Neural progenitor cell (in vitro differentiated cells): ENCODE results near the gene GALNTL6. TPM values are rescaled to one million over a fixed set of nuclear protein-coding genes. Genes with fewer than 3 reads are reported as not detected.

Experiments
- DNase-seq: peaks from one replicate; pipeline ENCODE4 v3.0.0-alpha.2; 2016; ENCODE audit warnings: low spot score
- H2AFZ ChIP-seq: fragments of 200-600 bp; sonication (generic); replicated peaks from 2 replicates; pipeline ENCODE4 v1.6.1; 2016; ENCODE audit warnings: antibody characterized with exemption
- H3F3A ChIP-seq: fragments of 200-600 bp; sonication (generic); 2 replicates; pipeline ENCODE4 v1.6.1; 2016; ENCODE audit warnings: antibody characterized with exemption, low read depth
- H3K27ac ChIP-seq: fragments of 200-600 bp; sonication (generic); 2 replicates; pipeline ENCODE4 v1.5.1; 2016; ENCODE audit warnings: mild to moderate bottlenecking
- H3K27me3 ChIP-seq: fragments of 200-600 bp; sonication (generic); 2 replicates; pipeline ENCODE4 v1.6.1; 2016; ENCODE audit warnings: mild to moderate bottlenecking, moderate library complexity
- H3K36me3 ChIP-seq: fragments of 200-600 bp; sonication (generic); 2 replicates; pipeline ENCODE4 v1.5.1; 2016
- H3K4me1 ChIP-seq: fragments of 200-600 bp; sonication (generic); 2 replicates; pipeline ENCODE4 v1.6.1; 2016; ENCODE audit warnings: mixed run types
- H3K4me2 ChIP-seq: fragments of 200-600 bp; sonication (generic); 2 replicates; pipeline ENCODE4 v1.6.1; 2016
- H3K4me3 ChIP-seq: fragments of 200-600 bp; sonication (generic); 2 replicates; pipeline ENCODE4 v1.5.1; 2016
- H3K79me2 ChIP-seq: fragments of 200-600 bp; sonication (generic); 2 replicates; pipeline ENCODE4 v1.6.1; 2016; ENCODE audit warnings: low read depth
- H3K9ac ChIP-seq: fragments of 200-600 bp; sonication (generic); 2 replicates; pipeline ENCODE4 v1.6.1; 2016
- H3K9me3 ChIP-seq: fragments of 200-600 bp; sonication (generic); 2 replicates; pipeline ENCODE4 v1.5.1; 2016; ENCODE audit warnings: low read depth
- H4K20me1 ChIP-seq: fragments of 200-600 bp; sonication (generic); 2 replicates; pipeline ENCODE4 v1.6.1; 2016; ENCODE audit warnings: low read depth
- H3K27ac Mint-ChIP-seq: 3 replicates; pipeline ENCODE4 v1.8.0; 2021; ENCODE audit warnings: mixed read lengths
- H3K27me3 Mint-ChIP-seq: 2 replicates; pipeline ENCODE4 v1.8.0; 2022; ENCODE audit warnings: low read depth, mild to moderate bottlenecking, inconsistent platforms, moderate library complexity, mixed read lengths; ENCODE audit not compliant: insufficient read depth
- H3K36me3 Mint-ChIP-seq: 3 replicates; pipeline ENCODE4 v1.8.0; 2021; ENCODE audit warnings: mixed read lengths
- H3K4me1 Mint-ChIP-seq: 3 replicates; pipeline ENCODE4 v1.8.0; 2021; ENCODE audit warnings: mixed read lengths
- H3K4me3 Mint-ChIP-seq: 3 replicates; pipeline ENCODE4 v1.8.0; 2021; ENCODE audit warnings: mild to moderate bottlenecking, moderate library complexity, mixed read lengths
- H3K9me3 Mint-ChIP-seq: 3 replicates; pipeline ENCODE4 v1.8.0; 2020; ENCODE audit warnings: mixed read lengths
- EZH2 ChIP-seq: fragments of 200-600 bp; sonication (generic); IDR thresholded peaks from 2 replicates; pipeline ENCODE4 v1.6.1; 2017; ENCODE audit warnings: antibody characterized with exemption, mild to moderate bottlenecking, moderate library complexity
- EZH2phosphoT487 ChIP-seq: fragments of 200-600 bp; sonication (generic); IDR thresholded peaks from 2 replicates; pipeline ENCODE4 v1.6.1; 2017; ENCODE audit warnings: antibody characterized with exemption
- total RNA-seq: library from RNA; depleted of rRNA; stranded (reverse); fragments of >200 nt; gene quantifications from 2 replicates; pipeline ENCODE4 v1.2.3, GENCODE V29; 2015; ENCODE audit warnings: low replicate concordance
- TF ChIP-seq, protein P1 (sequence below): fragments of 200-600 bp; sonication (generic); IDR thresholded peaks from 2 replicates; pipeline ENCODE4 v1.5.1; 2017; ENCODE audit warnings: antibody characterized with exemption, mild to moderate bottlenecking

The GALNTL6 gene
- total RNA-seq, 1 donor from 2014 or later: 0.15 TPM

- Histone ChIP-seq H3K36me3 (no peaks in the 10 kb centered on the region), H3F3A (no peaks in the 10 kb centered on the region), H2AFZ (no peak overlapping the region), H3K79me2 (no peaks in the 10 kb centered on the region), H3K4me1 (no peaks in the 10 kb centered on the region), H3K4me2 (no peak overlapping the region), H4K20me1 (no peaks in the 10 kb centered on the region), H3K4me3 (no peak overlapping the region), H3K27me3 (no peaks in the 10 kb centered on the region), H3K9me3 (no peaks in the 10 kb centered on the region), H3K27ac (no peak overlapping the region), H3K9ac (no peak overlapping the region)
- DNase-seq: no peak
- no peaks in the 10 kb centered on the region for H3K36me3 Mint-ChIP-seq
- no peaks in the 10 kb centered on the region for H3K9me3 Mint-ChIP-seq
- no peak overlapping the region for H3K4me3 Mint-ChIP-seq
- no peak for TF ChIP-seq EZH2
- TF ChIP-seq EZH2phosphoT487: no peak
- TF ChIP-seq, protein P1, sequence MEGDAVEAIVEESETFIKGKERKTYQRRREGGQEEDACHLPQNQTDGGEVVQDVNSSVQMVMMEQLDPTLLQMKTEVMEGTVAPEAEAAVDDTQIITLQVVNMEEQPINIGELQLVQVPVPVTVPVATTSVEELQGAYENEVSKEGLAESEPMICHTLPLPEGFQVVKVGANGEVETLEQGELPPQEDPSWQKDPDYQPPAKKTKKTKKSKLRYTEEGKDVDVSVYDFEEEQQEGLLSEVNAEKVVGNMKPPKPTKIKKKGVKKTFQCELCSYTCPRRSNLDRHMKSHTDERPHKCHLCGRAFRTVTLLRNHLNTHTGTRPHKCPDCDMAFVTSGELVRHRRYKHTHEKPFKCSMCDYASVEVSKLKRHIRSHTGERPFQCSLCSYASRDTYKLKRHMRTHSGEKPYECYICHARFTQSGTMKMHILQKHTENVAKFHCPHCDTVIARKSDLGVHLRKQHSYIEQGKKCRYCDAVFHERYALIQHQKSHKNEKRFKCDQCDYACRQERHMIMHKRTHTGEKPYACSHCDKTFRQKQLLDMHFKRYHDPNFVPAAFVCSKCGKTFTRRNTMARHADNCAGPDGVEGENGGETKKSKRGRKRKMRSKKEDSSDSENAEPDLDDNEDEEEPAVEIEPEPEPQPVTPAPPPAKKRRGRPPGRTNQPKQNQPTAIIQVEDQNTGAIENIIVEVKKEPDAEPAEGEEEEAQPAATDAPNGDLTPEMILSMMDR: no peak
- H3K4me1 Mint-ChIP-seq: no peaks in the 10 kb centered on the region
- no peak overlapping the region for H3K27ac Mint-ChIP-seq
- H3K27me3 Mint-ChIP-seq: peaks cover 2% of the 10 kb centered on the region
Measured at GRCh38 chr4:172104539-172104938, 291.3 kb downstream of the GALNTL6 start.

GRCh38 chr4:172105918-172106317 is 292.7 kb downstream of the GALNTL6 start:
- H3K27me3 ChIP-seq: no peaks in the 10 kb centered on the region
- no peak overlapping the region for H3K4me3 ChIP-seq
- no peak overlapping the region for H3K9ac ChIP-seq
- TF ChIP-seq, protein P1: no peak
- no peak for TF ChIP-seq EZH2
- TF ChIP-seq EZH2phosphoT487: no peak
- H2AFZ ChIP-seq: no peak overlapping the region
- no peaks in the 10 kb centered on the region for H3K9me3 ChIP-seq
- no peaks in the 10 kb centered on the region for H4K20me1 ChIP-seq
- H3K79me2 ChIP-seq: no peaks in the 10 kb centered on the region
- no peaks in the 10 kb centered on the region for H3F3A ChIP-seq
- no peak overlapping the region for H3K4me2 ChIP-seq
- H3K36me3 Mint-ChIP-seq: no peaks in the 10 kb centered on the region
- no peak overlapping the region for H3K27ac ChIP-seq
- H3K4me1 ChIP-seq: no peaks in the 10 kb centered on the region
- no peak for DNase-seq
- no peak overlapping the region for H3K4me3 Mint-ChIP-seq
- peaks cover 2% of the 10 kb centered on the region for H3K27me3 Mint-ChIP-seq
- H3K36me3 ChIP-seq: no peaks in the 10 kb centered on the region
- no peak overlapping the region for H3K27ac Mint-ChIP-seq
- H3K4me1 Mint-ChIP-seq: no peaks in the 10 kb centered on the region
- no peaks in the 10 kb centered on the region for H3K9me3 Mint-ChIP-seq

DNA sequence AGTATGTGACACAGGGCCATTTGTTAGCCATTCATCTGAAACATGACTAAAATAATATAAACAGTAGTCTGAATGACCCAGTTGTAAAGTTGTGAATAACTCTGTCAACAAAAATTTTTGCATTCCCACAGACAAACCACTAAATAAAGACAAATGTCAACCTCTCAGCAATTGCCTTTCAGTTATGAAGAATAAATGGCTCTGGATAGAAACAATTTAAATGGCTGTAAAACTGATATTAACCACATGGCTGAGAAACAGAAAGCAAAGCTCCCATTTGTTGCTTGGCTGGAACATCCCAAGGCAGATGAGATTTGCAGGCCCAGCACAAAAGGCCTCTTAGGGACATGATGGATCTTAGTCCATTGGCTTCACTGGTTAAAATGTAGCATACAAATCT is 296.3 kb downstream of the GALNTL6 start:
- H2AFZ ChIP-seq: no peak overlapping the region
- no peak overlapping the region for H3K27ac ChIP-seq
- no peak overlapping the region for H3K4me3 Mint-ChIP-seq
- H3F3A ChIP-seq: no peaks in the 10 kb centered on the region
- no peaks in the 10 kb centered on the region for H3K9me3 Mint-ChIP-seq
- no peak overlapping the region for H3K4me3 ChIP-seq
- no peaks in the 10 kb centered on the region for H3K27me3 ChIP-seq
- H3K36me3 ChIP-seq: no peaks in the 10 kb centered on the region
- H3K79me2 ChIP-seq: no peaks in the 10 kb centered on the region
- no peaks in the 10 kb centered on the region for H3K4me1 Mint-ChIP-seq
- no peaks in the 10 kb centered on the region for H3K36me3 Mint-ChIP-seq
- TF ChIP-seq EZH2phosphoT487 (no peak), EZH2 (no peak)
- TF ChIP-seq, protein P1: no peak
- no peak for DNase-seq
- peaks cover 2% of the 10 kb centered on the region for H3K27me3 Mint-ChIP-seq
- H3K9me3 ChIP-seq: no peaks in the 10 kb centered on the region
- no peak overlapping the region for H3K27ac Mint-ChIP-seq
- no peaks in the 10 kb centered on the region for H4K20me1 ChIP-seq
- H3K4me2 ChIP-seq: no peak overlapping the region
- H3K4me1 ChIP-seq: no peaks in the 10 kb centered on the region
- H3K9ac ChIP-seq: no peak overlapping the region
